Aorta (tissue), 5 donors: Measurements from ENCODE around the gene RIPPLY3. TPM values are rescaled to one million over a fixed set of nuclear protein-coding genes. Genes with fewer than 3 reads are reported as not detected.
A peak's percentile ranks its signal among the peaks of the same experiment; 100 is the strongest.

Experiments
- ATAC-seq: fragments of 200-7000 bp; cut with Tn5 transposase; one replicate; pipeline ENCODE4 v1.9.1; 2022; ENCODE audit warnings: moderate library complexity; ENCODE audit not compliant: low FRiP score
- DNase-seq, 2 donors: peaks; one replicate each; pipeline ENCODE4 v3.0.0-alpha.2; 2020
- H3K27ac ChIP-seq, 2 donors: one replicate each; pipeline ENCODE4 v1.5.1; 2013; ENCODE audit warnings: low read length in 2 of 2, mild to moderate bottlenecking in 2 of 2, moderate library complexity in 2 of 2, control low read depth in 1 of 2, inconsistent platforms in 1 of 2, low read depth in 1 of 2
- H3K27me3 ChIP-seq, 2 donors: one replicate each; pipeline ENCODE4 v1.6.1; 2013; ENCODE audit warnings: control low read depth in 1 of 2, low read length in 1 of 2, mild to moderate bottlenecking in 1 of 2, moderate library complexity in 1 of 2; ENCODE audit not compliant: insufficient read depth in 2 of 2, control insufficient read depth in 1 of 2
- H3K36me3 ChIP-seq, 2 donors: one replicate each; pipeline ENCODE4 v1.6.1; 2013; ENCODE audit warnings: control low read depth in 1 of 2, low read length in 1 of 2, mild to moderate bottlenecking in 1 of 2; ENCODE audit not compliant: insufficient read depth in 2 of 2, control insufficient read depth in 1 of 2
- H3K4me1 ChIP-seq, 2 donors: one replicate each; pipeline ENCODE4 v1.6.1; 2013; ENCODE audit warnings: low read length in 2 of 2, control low read depth in 1 of 2, mild to moderate bottlenecking in 1 of 2, moderate library complexity in 1 of 2; ENCODE audit not compliant: insufficient read depth in 2 of 2, control insufficient read depth in 1 of 2
- H3K4me3 ChIP-seq, 2 donors: one replicate each; pipeline ENCODE4 v1.5.1; 2013; ENCODE audit warnings: low read length in 2 of 2, control low read depth in 1 of 2, mild to moderate bottlenecking in 1 of 2
- H3K9me3 ChIP-seq: one replicate; pipeline ENCODE4 v1.6.1; 2013; ENCODE audit warnings: mild to moderate bottlenecking, low read length; ENCODE audit not compliant: control insufficient read depth
- WGBS, 2 donors: extraction: QIAGEN DNeasy Blood & Tissue Kit; methylation state at CpG; one replicate each; pipeline ENCODE4 v1.1.7; 2013; 5-methylcytosine and 5-hydroxymethylcytosine counted together
- intact Hi-C, 2 donors: fragments of 100-400 bp; cut with DNase I; formaldehyde crosslinking; loops; one replicate each; pipeline versions ENCODE4 v1.14.2 to v1.15.0; 2022
- polyA plus RNA-seq, 2 donors: library from polyadenylated mRNA; stranded (reverse); fragments of 200-250 nt; gene quantifications; one replicate each; pipeline ENCODE4 v1.2.3, GENCODE V29; 2013
- total RNA-seq, 2 donors: library from RNA; stranded (reverse); fragmentation: NEBNext Ultra II Directional; extraction: Animal tissue kit (Norgen Biotek cat#: 25700); gene quantifications; one replicate each; pipeline ENCODE4 v1.2.1, GENCODE V29; 2021
- donor health status: healthy with polysubstance abuse.
- donor health status: Bipolar disorder and iron deficiency.
- donor health status: DM: no; HTN: no; CAD: no.
- donor health status: DM: no; HTN: no; CAD: no.
- donor health status: DM: yes; HTN: yes; CAD: no.

RIPPLY3 gene
- total and polyA plus RNA-seq, 4 donors = 0.05 TPM; not detected in 3

GRCh38 chr21:37059181-37059580, 52.7 kb downstream of the RIPPLY3 start:
- intact Hi-C loops = no loop called here
- Histone ChIP-seq H3K4me3 (no peak overlapping the region), H3K36me3 (no peaks in the 10 kb centered on the region), H3K4me1 (no peaks in the 10 kb centered on the region), H3K27ac (no peak overlapping the region), H3K9me3 (peaks cover 1% of the 10 kb centered on the region), H3K27me3 (no peaks in the 10 kb centered on the region)
- DNase-seq (no peak), ATAC-seq (no peak)
- WGBS, 2 donors = 73 to 76% methylated on average over 5 of the region's 5 CpGs

DNA sequence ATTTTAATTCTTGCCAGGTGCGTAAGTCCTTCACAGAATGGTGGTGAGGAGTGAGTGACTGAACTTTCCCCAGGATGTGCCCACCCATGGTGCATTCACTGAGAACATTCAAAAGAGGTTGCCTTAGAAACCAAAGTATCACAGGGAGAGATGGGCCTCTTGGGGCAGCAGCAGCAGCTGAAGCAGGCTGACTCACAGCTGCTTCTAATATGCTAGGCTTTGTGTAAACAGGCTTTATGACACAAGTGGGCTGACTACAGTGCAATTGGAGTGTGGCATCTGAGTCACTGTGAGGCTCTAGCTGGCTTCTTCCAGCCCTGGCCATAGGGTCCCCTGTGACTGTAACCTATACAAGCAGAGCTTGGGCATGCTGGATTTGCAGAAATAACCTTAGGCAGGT, 53.8 kb downstream of the RIPPLY3 start:
- intact Hi-C loops = no loop called here
- Histone ChIP-seq H3K36me3 (no peaks in the 10 kb centered on the region), H3K27me3 (no peaks in the 10 kb centered on the region), H3K27ac (no peak overlapping the region), H3K9me3 (peaks cover 1% of the 10 kb centered on the region), H3K4me1 (no peaks in the 10 kb centered on the region), H3K4me3 (no peak overlapping the region)
- DNase-seq (no peak), ATAC-seq (peak; percentile 89)
- 88 to 90% methylated on average over 1 of the region's 1 CpG for whole genome bisulfite sequencing, 2 donors

GRCh38 chr21:37061926-37062592, 55.6 kb downstream of the RIPPLY3 start:
- DNase-seq = no peak

DNA sequence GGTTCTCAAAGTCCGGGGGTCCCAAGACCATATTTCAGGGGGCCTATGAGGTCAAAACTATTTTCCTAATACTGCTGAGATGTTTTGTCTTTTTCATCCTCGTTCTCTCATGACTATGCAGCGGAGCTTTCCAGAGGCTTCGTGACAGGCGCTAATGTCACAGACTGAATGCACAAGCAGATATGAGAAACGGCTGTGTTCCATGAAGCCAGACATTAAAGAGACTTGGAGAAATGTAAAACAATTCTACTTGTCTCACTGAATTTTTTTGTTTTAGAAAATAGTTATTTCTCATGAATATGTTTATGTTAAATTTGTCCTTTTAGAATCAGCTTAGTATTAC, 56.1 kb downstream of the RIPPLY3 start:
- no peak overlapping the region for H3K4me3 ChIP-seq
- no peak overlapping the region for H3K27ac ChIP-seq
- ATAC-seq (no peak), DNase-seq (no peak)
- no peaks in the 10 kb centered on the region for H3K36me3 ChIP-seq
- intact Hi-C loops = no loop called here
- H3K27me3 ChIP-seq = no peaks in the 10 kb centered on the region
- no peaks in the 10 kb centered on the region for H3K9me3 ChIP-seq
- WGBS, 2 donors = 76 to 79% methylated on average over 6 of the region's 6 CpGs
- H3K4me1 ChIP-seq = no peaks in the 10 kb centered on the region

More at GRCh38 chr21:37061926-37062592, 55.6 kb downstream of the RIPPLY3 start:
- peak; percentile 12 for ATAC-seq
- no peaks in the 10 kb centered on the region for H3K36me3 ChIP-seq
- no peaks in the 10 kb centered on the region for H3K4me1 ChIP-seq
- H3K27ac ChIP-seq = no peak overlapping the region
- no peak overlapping the region for H3K4me3 ChIP-seq
- intact Hi-C loops = no loop called here
- 37 to 53% methylated on average over 7 of the region's 7 CpGs for WGBS, 2 donors
- no peaks in the 10 kb centered on the region for H3K27me3 ChIP-seq
- H3K9me3 ChIP-seq = no peaks in the 10 kb centered on the region

DNA sequence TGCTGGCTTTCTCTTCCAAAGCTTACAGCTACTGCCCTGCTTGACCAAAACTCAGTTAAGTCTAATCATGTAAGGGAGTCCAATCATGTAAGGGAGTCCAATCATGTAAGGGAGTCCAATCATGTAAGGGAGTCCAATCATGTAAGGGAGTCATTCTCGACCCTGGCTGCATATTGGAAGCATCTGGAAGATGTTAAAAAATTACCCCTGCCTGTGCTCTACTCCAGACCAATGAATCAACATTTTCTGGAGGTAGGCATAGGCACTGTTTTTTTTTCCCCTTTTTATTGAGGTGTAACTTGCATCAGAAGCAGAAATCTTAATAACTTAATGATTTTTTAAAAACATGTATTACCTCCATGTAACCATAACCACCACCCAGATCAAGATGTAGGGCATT, 56.9 kb downstream of the RIPPLY3 start:
- no peak overlapping the region for H3K4me3 ChIP-seq
- H3K27me3 ChIP-seq = no peaks in the 10 kb centered on the region
- no peak for DNase-seq
- intact Hi-C loops = no loop called here
- ATAC-seq = no peak
- no peaks in the 10 kb centered on the region for H3K36me3 ChIP-seq
- H3K9me3 ChIP-seq = no peaks in the 10 kb centered on the region
- H3K4me1 ChIP-seq = no peaks in the 10 kb centered on the region
- no peak overlapping the region for H3K27ac ChIP-seq
- 69 to 76% methylated on average over 1 of the region's 1 CpG for WGBS, 2 donors

GRCh38 chr21:37064841-37065240, 58.3 kb downstream of the RIPPLY3 start:
- ATAC-seq = no peak
- Histone ChIP-seq H3K27me3 (no peaks in the 10 kb centered on the region), H3K9me3 (no peaks in the 10 kb centered on the region), H3K4me3 (no peak overlapping the region), H3K36me3 (no peaks in the 10 kb centered on the region), H3K4me1 (no peaks in the 10 kb centered on the region), H3K27ac (no peak overlapping the region)
- DNase-seq = no peak
- intact Hi-C loops = no loop called here

DNA sequence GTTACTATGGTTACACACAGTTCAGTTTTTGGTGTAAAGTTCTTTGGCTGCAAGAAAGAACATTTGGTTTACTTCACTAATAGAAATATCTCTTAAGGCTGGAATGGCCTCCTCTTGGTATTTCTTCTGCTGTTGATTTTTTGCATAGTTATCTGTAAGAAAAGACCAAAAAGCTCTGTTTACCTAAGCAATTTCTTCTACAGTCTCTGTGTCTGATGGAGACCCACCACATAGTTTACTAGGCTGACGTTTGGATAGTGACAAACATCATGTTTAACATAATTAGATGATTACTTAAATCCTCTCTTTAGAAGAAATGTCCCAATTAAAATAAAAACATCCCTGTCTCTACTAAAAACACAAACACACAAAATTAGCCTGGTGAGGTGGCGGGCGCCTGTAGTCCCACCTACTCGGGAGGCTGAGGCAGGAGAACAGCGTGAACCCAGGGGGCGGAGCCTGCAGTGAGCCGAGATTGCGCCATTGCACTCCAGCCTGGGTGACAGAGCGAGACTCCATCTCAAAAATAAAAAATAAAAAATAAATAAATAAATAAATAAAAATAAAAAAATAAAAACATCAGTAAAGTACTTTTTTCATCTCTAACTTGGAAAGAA, 59.2 kb downstream of the RIPPLY3 start:
- Histone ChIP-seq H3K36me3 (no peaks in the 10 kb centered on the region), H3K4me1 (no peaks in the 10 kb centered on the region), H3K4me3 (no peak overlapping the region), H3K27me3 (no peaks in the 10 kb centered on the region), H3K27ac (no peak overlapping the region), H3K9me3 (no peaks in the 10 kb centered on the region)
- no peak for ATAC-seq
- intact Hi-C loops = no loop called here
- 97% methylated on average over 9 of the region's 9 CpGs for WGBS, 2 donors
- DNase-seq = no peak

Other genes starting within 250 kb of the RIPPLY3 start
- gene HLCS, start 40.0 kb upstream of the RIPPLY3 start, total RNA-seq = 10 to 100 TPM; 17.3 to 19.7 TPM
- 1 to 10 TPM; 2.1 to 4.0 TPM for gene HLCS, start 40.0 kb upstream of the RIPPLY3 start, polyA plus RNA-seq
- gene PIGP, start 66.4 kb downstream of the RIPPLY3 start, total RNA-seq = 10 to 100 TPM; 15.8 to 18.1 TPM
- gene PIGP, start 66.4 kb downstream of the RIPPLY3 start, polyA plus RNA-seq = 10 to 100 TPM; 22.9 to 47.2 TPM
- gene TTC3, start 66.6 kb downstream of the RIPPLY3 start, total RNA-seq = 100 to 1,000 TPM; 105 to 118 TPM
- gene TTC3, start 66.6 kb downstream of the RIPPLY3 start, polyA plus RNA-seq = 10 to 100 TPM; 30.1 to 40.3 TPM